Right lobe of liver (tissue), 4 donors: ENCODE measurements around the gene SRMS.

Experiments used
- CTCF ChIP-seq, 4 donors: fragments of 200-600 bp in 3 of 4; fragments of 450-650 bp in 1 of 4; IDR thresholded peaks; one replicate each; pipeline versions ENCODE4 v1.5.1 to v1.8.0; 2016 to 2022; ENCODE audit warnings: antibody characterized with exemption in 4 of 4, mild to moderate bottlenecking in 2 of 4
- POLR2A ChIP-seq: fragments of 450-650 bp; IDR thresholded peaks from one replicate; pipeline ENCODE4 v1.6.1; 2017; ENCODE audit warnings: antibody characterized with exemption, mild to moderate bottlenecking
- donor health status: DM: no; HTN: no; CAD: no.
- donor health status: DM: no; HTN: no; CAD: no.
- donor health status: DM: no; HTN: yes; CAD: no.

GRCh38 chr20:63529861-63530787 lies 17.4 kb downstream of the SRMS start:
- TF ChIP-seq CTCF (IDR thresholded peaks at IDR 0.05) (no peak), POLR2A (no peak)
